ENCODE measurements around the gene NAV2. TPM values are rescaled to one million over a fixed set of nuclear protein-coding genes. Genes with fewer than 3 reads are reported as not detected.
A peak's percentile ranks its signal among the peaks of the same experiment; 100 is the strongest.

Gene NAV2
- total RNA-seq, 1 experiment from 2014 or later: 139 TPM

DNA sequence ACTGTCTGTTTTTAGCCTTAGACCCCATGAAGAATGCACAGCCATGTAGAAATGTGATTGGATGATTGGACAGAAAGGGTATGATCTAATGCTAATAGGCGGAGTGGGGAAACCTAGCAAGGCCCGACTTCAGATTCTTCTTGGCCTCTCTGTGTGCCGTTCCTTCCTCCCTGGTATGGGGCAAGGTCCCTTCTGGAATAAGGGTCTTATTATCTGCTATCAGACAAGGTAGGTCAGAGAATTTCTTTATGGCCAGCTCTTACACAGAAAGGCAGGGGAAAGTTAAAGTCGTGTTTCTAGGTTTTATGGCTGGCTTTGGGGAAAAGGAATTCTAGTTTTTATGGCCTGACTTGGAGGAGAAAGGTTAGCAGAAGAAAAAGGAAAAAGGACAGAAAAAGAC, 417.0 kb downstream of the NAV2 start:
- no TSS peak for BruUV-seq (replicated peaks)
- ChIA-PET CTCF (interaction anchor here (0.6 to 6.4 kb wide), 26 partner anchors 10 to 480 kb away, joined by 3 to 253 read pairs (median 7); no protein-coding TSS in a partner anchor), POLR2A (no interaction called here)
- Mint-ChIP-seq H3K4me1 (ENCODE audit: insufficient read depth, unreplicated experiment) (peaks cover 27% of the 10 kb centered on the region), H3K27ac (ENCODE audit: low read depth, unreplicated experiment) (no peak overlapping the region), H3K9me3 (ENCODE audit: unreplicated experiment) (no peaks in the 10 kb centered on the region), H3K4me3 (ENCODE audit: unreplicated experiment) (no peak overlapping the region), H3K27me3 (ENCODE audit: insufficient read depth, unreplicated experiment) (no peaks in the 10 kb centered on the region), H3K36me3 (ENCODE audit: insufficient read depth, unreplicated experiment) (peaks cover 11% of the 10 kb centered on the region)
- DNase-seq (ENCODE audit: unreplicated experiment): no peak
- intact Hi-C loops (cut with micrococcal nuclease): loop anchor here (5.0 kb wide), 1 partner anchor 483 kb away; no protein-coding TSS in a partner anchor
- TF ChIP-seq, protein P1, sequence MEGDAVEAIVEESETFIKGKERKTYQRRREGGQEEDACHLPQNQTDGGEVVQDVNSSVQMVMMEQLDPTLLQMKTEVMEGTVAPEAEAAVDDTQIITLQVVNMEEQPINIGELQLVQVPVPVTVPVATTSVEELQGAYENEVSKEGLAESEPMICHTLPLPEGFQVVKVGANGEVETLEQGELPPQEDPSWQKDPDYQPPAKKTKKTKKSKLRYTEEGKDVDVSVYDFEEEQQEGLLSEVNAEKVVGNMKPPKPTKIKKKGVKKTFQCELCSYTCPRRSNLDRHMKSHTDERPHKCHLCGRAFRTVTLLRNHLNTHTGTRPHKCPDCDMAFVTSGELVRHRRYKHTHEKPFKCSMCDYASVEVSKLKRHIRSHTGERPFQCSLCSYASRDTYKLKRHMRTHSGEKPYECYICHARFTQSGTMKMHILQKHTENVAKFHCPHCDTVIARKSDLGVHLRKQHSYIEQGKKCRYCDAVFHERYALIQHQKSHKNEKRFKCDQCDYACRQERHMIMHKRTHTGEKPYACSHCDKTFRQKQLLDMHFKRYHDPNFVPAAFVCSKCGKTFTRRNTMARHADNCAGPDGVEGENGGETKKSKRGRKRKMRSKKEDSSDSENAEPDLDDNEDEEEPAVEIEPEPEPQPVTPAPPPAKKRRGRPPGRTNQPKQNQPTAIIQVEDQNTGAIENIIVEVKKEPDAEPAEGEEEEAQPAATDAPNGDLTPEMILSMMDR (IDR thresholded peaks at IDR 0.05; ENCODE audit: unreplicated experiment): no peak

- CTCF ChIA-PET: interaction anchor here (0.6 to 13.1 kb wide), 78 partner anchors 9 to 1899 kb away, joined by 3 to 179 read pairs (median 4); partner anchors contain the start of gene HTATIP2
- no TSS peak for BruUV-seq (replicated peaks)
- POLR2A ChIA-PET: interaction anchor here (0.8 to 1.7 kb wide), 3 partner anchors 10 to 220 kb away, joined by 3 to 4 read pairs (median 3); no protein-coding TSS in a partner anchor
Observed at GRCh38 chr11:20131788-20132666, 419.4 kb downstream of the NAV2 start.

GRCh38 chr11:20132667-20133039, 420.0 kb downstream of the NAV2 start:
- Mint-ChIP-seq H3K4me1 (ENCODE audit: insufficient read depth, unreplicated experiment) (peaks cover 9% of the 10 kb centered on the region), H3K27me3 (ENCODE audit: insufficient read depth, unreplicated experiment) (no peaks in the 10 kb centered on the region), H3K27ac (ENCODE audit: low read depth, unreplicated experiment) (no peak overlapping the region), H3K4me3 (ENCODE audit: unreplicated experiment) (peak overlapping the region; percentile 62), H3K9me3 (ENCODE audit: unreplicated experiment) (no peaks in the 10 kb centered on the region), H3K36me3 (ENCODE audit: insufficient read depth, unreplicated experiment) (no peaks in the 10 kb centered on the region)
- intact Hi-C loops (cut with micrococcal nuclease): loop anchor here (1.0 to 2.0 kb wide), 4 partner anchors 181 to 576 kb away; no protein-coding TSS in a partner anchor
- ChIA-PET CTCF (interaction anchor here (0.6 to 13.1 kb wide), 72 partner anchors 8 to 1831 kb away, joined by 3 to 179 read pairs (median 4); partner anchors contain the start of gene HTATIP2), POLR2A (interaction anchor here (1.2 to 1.7 kb wide), 2 partner anchors 9 to 21 kb away, joined by 3 to 4 read pairs; no protein-coding TSS in a partner anchor)
- no TSS peak for BruUV-seq (replicated peaks)
- TF ChIP-seq, protein P1 (IDR thresholded peaks at IDR 0.05; ENCODE audit: unreplicated experiment): no peak
- no peak for DNase-seq (ENCODE audit: unreplicated experiment)

More at GRCh38 chr11:20131788-20132666, 419.4 kb downstream of the NAV2 start:
- Mint-ChIP-seq H3K27me3 (ENCODE audit: insufficient read depth, unreplicated experiment) (no peaks in the 10 kb centered on the region), H3K9me3 (ENCODE audit: unreplicated experiment) (no peaks in the 10 kb centered on the region), H3K27ac (ENCODE audit: low read depth, unreplicated experiment) (no peak overlapping the region), H3K4me1 (ENCODE audit: insufficient read depth, unreplicated experiment) (peaks cover 11% of the 10 kb centered on the region), H3K36me3 (ENCODE audit: insufficient read depth, unreplicated experiment) (peaks cover 2% of the 10 kb centered on the region), H3K4me3 (ENCODE audit: unreplicated experiment) (peak overlapping the region; percentile 62)
- DNase-seq (ENCODE audit: unreplicated experiment): peak; percentile 64
- intact Hi-C loops (cut with micrococcal nuclease): loop anchor here (1.0 to 2.0 kb wide), 4 partner anchors 181 to 575 kb away; no protein-coding TSS in a partner anchor
- TF ChIP-seq, protein P1 (IDR thresholded peaks at IDR 0.05; ENCODE audit: unreplicated experiment): peak; percentile 89
